ENCODE data around the gene SFXN5. TPM values are rescaled to one million over a fixed set of nuclear protein-coding genes. Genes with fewer than 3 reads are reported as not detected.

SFXN5 gene
- total RNA-seq, 1 donor from 2014 or later, result 29.8 TPM

DNA sequence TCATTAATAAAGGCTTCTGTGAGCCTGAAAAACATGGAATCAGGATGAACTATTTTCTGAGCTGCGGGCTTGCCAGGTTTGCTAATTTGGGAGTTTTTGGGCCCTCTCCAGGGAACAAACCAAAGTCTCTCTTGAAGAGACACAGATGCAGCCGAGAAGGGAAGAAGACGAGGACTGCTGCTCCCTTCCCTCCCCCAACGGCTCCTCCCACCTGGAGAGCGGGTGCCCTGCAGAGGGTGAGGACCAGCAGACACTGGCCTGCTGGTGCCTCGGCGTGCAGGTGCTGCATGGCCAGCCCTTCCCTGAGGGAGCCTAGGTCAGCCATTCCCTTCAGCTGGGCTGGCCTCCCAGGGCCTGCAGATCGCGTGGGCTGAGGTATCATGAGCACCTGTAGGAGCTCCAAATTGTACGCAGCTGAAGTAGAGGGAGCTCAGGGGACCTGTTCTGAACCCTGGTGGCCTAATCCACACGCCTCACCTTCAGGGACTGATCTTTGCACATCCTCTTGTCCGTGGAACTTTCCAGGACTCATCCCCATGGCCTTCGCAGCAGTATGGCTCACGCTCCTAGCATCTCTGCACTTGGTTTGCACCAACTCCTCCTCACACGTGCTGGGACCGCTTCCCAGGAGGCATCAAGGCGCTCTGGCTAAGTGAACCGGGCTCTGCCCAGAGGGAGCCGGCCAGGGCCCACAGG is 134.7 kb downstream of the SFXN5 start:
- Mint-ChIP-seq H3K4me1 (ENCODE audit: unreplicated experiment) (peaks cover 19% of the 10 kb centered on the region), H3K27me3 (ENCODE audit: unreplicated experiment) (peaks cover 21% of the 10 kb centered on the region), H3K9me3 (ENCODE audit: unreplicated experiment) (no peaks in the 10 kb centered on the region), H3K36me3 (ENCODE audit: low read depth, unreplicated experiment) (peaks cover 8% of the 10 kb centered on the region), H3K4me3 (ENCODE audit: unreplicated experiment) (no peak overlapping the region), H3K27ac (ENCODE audit: unreplicated experiment) (no peak overlapping the region)
- no peak for DNase-seq (ENCODE audit: low spot score)
- TF ChIP-seq, protein P1, sequence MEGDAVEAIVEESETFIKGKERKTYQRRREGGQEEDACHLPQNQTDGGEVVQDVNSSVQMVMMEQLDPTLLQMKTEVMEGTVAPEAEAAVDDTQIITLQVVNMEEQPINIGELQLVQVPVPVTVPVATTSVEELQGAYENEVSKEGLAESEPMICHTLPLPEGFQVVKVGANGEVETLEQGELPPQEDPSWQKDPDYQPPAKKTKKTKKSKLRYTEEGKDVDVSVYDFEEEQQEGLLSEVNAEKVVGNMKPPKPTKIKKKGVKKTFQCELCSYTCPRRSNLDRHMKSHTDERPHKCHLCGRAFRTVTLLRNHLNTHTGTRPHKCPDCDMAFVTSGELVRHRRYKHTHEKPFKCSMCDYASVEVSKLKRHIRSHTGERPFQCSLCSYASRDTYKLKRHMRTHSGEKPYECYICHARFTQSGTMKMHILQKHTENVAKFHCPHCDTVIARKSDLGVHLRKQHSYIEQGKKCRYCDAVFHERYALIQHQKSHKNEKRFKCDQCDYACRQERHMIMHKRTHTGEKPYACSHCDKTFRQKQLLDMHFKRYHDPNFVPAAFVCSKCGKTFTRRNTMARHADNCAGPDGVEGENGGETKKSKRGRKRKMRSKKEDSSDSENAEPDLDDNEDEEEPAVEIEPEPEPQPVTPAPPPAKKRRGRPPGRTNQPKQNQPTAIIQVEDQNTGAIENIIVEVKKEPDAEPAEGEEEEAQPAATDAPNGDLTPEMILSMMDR (IDR thresholded peaks at IDR 0.05; ENCODE audit: unreplicated experiment), result no peak

DNA sequence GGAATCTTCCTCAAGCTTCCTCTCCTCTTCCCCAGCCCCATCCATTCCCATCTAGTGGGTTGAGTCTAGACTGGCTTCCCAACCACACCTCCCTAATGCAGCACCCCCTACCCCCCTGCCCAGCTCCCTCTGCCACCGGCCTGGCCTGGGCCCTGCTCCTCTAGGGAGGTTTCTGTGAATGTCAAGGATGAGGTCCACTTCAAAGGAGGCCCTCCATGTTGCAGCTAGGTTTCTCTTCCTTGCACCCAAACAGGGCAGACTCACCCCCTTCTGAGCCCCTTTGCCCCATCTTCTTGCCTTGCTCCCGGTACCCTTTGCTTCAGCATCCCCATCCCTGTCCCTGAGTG is 135.9 kb downstream of the SFXN5 start:
- no peaks in the 10 kb centered on the region for H3K9me3 Mint-ChIP-seq (ENCODE audit: unreplicated experiment)
- H3K4me1 Mint-ChIP-seq (ENCODE audit: unreplicated experiment), result peaks cover 17% of the 10 kb centered on the region
- DNase-seq (ENCODE audit: low spot score), result no peak
- peaks cover 21% of the 10 kb centered on the region for H3K27me3 Mint-ChIP-seq (ENCODE audit: unreplicated experiment)
- TF ChIP-seq, protein P1 (IDR thresholded peaks at IDR 0.05; ENCODE audit: unreplicated experiment), result no peak
- no peak overlapping the region for H3K4me3 Mint-ChIP-seq (ENCODE audit: unreplicated experiment)
- peaks cover 8% of the 10 kb centered on the region for H3K36me3 Mint-ChIP-seq (ENCODE audit: low read depth, unreplicated experiment)
- no peak overlapping the region for H3K27ac Mint-ChIP-seq (ENCODE audit: unreplicated experiment)

DNA sequence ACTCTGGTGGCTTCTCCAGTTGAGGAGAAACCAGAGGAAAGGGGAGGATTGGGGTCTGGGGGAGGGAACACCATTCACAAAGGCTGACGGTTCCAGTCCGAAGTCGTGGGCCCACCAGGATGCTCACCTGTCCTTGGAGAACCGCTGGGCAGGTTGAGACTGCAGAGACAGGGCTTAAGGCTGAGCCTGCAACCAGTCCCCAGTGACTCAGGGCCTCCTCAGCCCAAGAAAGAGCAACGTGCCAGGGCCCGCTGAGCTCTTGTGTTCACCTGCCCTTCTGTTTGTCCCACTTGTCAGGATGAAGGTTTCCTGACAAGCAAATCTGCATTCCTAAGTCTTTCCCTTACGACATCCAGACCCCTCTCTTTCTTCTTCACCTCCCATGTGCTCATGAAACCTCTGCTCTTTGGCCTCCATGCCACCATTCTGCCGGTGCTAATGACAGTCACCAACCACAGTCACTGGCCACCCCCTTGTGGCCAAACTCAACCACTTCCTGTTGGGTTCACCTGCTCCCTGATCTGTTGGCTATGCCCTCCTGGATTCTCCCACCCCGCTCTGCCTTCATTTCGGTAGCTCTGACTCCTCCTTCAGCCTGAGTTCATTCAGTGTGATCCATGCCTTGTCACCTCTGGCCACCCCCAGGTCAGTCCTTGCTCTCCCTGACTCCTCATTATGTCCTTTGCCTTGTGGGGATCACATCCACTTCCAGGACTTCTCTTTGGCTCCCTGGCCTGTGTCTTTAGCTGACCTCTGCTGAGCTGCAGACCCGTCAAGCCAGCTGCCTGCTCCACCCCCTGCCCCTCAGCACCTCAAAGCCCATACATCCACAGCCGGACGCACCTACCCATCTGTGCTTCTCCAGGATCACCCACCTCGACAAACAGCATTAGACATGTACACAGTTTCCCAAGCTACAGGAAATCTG is 136.6 kb downstream of the SFXN5 start:
- Mint-ChIP-seq H3K36me3 (ENCODE audit: low read depth, unreplicated experiment) (peaks cover 8% of the 10 kb centered on the region), H3K27ac (ENCODE audit: unreplicated experiment) (no peak overlapping the region), H3K4me3 (ENCODE audit: unreplicated experiment) (no peak overlapping the region), H3K27me3 (ENCODE audit: unreplicated experiment) (peaks cover 15% of the 10 kb centered on the region), H3K4me1 (ENCODE audit: unreplicated experiment) (peaks cover 12% of the 10 kb centered on the region), H3K9me3 (ENCODE audit: unreplicated experiment) (no peaks in the 10 kb centered on the region)
- no peak for DNase-seq (ENCODE audit: low spot score)
- TF ChIP-seq, protein P1 (IDR thresholded peaks at IDR 0.05; ENCODE audit: unreplicated experiment), result peak; percentile 21

DNA sequence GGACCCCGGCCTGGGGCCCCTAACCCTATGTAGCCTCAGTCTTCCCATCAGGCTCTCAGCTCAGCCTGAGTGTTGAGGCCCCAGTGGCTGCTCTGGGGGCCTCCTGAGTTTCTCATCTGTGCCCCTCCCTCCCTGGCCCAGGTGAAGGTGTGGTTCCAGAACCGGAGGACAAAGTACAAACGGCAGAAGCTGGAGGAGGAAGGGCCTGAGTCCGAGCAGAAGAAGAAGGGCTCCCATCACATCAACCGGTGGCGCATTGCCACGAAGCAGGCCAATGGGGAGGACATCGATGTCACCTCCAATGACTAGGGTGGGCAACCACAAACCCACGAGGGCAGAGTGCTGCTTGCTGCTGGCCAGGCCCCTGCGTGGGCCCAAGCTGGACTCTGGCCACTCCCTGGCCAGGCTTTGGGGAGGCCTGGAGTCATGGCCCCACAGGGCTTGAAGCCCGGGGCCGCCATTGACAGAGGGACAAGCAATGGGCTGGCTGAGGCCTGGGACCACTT is 137.8 kb downstream of the SFXN5 start:
- H3K4me3 Mint-ChIP-seq (ENCODE audit: unreplicated experiment), result no peak overlapping the region
- TF ChIP-seq, protein P1 (IDR thresholded peaks at IDR 0.05; ENCODE audit: unreplicated experiment), result no peak
- no peak for DNase-seq (ENCODE audit: low spot score)
- no peak overlapping the region for H3K27ac Mint-ChIP-seq (ENCODE audit: unreplicated experiment)
- H3K4me1 Mint-ChIP-seq (ENCODE audit: unreplicated experiment), result peaks cover 8% of the 10 kb centered on the region
- no peaks in the 10 kb centered on the region for H3K9me3 Mint-ChIP-seq (ENCODE audit: unreplicated experiment)
- H3K27me3 Mint-ChIP-seq (ENCODE audit: unreplicated experiment), result peaks cover 9% of the 10 kb centered on the region
- peaks cover under 1% of the 10 kb centered on the region for H3K36me3 Mint-ChIP-seq (ENCODE audit: low read depth, unreplicated experiment)
